ENCODE results near the gene AEN. TPM values are rescaled to one million over a fixed set of nuclear protein-coding genes. Genes with fewer than 3 reads are reported as not detected.
A peak's percentile ranks its signal among the peaks of the same experiment; 100 is the strongest.

The AEN gene, protein sequence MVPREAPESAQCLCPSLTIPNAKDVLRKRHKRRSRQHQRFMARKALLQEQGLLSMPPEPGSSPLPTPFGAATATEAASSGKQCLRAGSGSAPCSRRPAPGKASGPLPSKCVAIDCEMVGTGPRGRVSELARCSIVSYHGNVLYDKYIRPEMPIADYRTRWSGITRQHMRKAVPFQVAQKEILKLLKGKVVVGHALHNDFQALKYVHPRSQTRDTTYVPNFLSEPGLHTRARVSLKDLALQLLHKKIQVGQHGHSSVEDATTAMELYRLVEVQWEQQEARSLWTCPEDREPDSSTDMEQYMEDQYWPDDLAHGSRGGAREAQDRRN
- total RNA-seq: 52.9 and 54.3 TPM in 2 replicates

DNA sequence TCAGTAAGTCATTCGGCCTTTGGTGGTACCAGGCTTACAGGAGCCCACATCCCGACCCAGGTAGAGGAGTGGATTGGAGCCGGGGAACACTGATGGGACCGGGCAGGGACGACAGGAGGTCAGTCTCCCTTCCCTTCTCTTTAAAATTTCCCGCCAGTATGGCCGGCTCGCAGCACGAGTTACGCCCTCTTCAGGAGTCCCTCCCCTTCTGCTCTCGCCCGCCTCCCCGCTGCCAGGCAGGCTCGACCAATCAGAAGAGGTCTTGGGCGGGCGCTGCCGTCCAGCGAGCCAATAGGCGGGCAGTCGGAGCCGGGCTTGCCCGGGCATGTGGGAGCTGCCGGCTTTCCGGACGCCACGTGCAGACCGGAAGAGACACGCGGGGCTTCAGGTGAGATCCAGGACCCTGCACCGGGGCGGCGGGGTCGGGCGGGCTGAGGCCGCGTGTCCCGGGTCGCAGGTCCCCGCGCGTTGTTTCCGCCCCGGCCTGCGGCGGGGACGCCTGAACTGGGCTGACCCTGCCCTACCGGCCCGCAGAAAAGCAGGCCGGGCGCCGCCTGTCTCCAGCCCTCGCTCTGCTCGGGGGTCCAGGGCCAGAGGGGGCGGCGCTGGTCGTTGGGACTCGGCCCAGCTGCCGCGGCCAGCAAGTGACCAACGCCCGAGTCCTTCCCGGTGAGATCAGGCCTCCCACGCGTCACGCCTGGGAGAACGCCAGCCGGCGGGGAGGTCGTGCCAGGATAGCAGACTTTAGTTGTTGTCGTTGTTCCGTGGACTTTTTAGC is at the start of gene AEN:
AEN (plus strand) TSS at position 346 of the 778 bp plus-strand sequence. CDS start 4,870 bp downstream, outside the sequence.
- peaks cover 38% of the 10 kb centered on the region for H3K4me1 Mint-ChIP-seq (ENCODE audit: low read depth)
- peak within 1 kb of the TSS; percentile 97 for H3K27ac Mint-ChIP-seq
- peak; percentile 95 for DNase-seq (ENCODE audit: low spot score)
- H3K9me3 Mint-ChIP-seq: no peaks in the 10 kb centered on the region
- peaks cover 40% of the 10 kb centered on the region for H3K36me3 Mint-ChIP-seq (ENCODE audit: low read depth)
- intact Hi-C loops (cut with micrococcal nuclease): loop anchor here (1.0 to 10.0 kb wide), 3 partner anchors 75 to 714 kb away; partner anchors contain the start of genes DET1 and POLG
- H3K27me3 Mint-ChIP-seq (ENCODE audit: low read depth): peaks cover 3% of the 10 kb centered on the region
- H3K4me3 Mint-ChIP-seq (ENCODE audit: low read depth): peak within 1 kb of the TSS; percentile 95

DNA sequence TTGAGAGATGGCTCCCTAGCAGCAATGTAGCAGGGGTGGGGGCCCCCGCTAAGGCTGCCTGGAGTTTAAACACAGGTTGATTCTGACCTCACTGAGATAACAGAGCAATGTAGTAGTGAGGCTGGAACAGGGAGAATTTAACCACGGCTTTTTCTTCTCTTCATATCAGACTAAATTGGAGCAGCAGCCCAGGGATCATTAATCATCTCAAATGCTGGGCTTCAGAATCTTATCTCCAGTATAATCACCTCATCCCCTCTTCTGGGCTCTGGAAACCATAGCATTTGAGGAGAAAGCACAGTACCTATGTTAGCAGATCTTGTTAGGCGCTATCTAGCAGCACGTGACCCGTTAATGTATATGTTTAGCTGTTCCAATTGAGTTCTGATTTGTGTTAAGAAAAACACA is 49.3 kb upstream of the AEN start:
- no peak for DNase-seq (ENCODE audit: low spot score)
- Mint-ChIP-seq H3K9me3 (no peaks in the 10 kb centered on the region), H3K36me3 (ENCODE audit: low read depth) (no peaks in the 10 kb centered on the region), H3K27me3 (ENCODE audit: low read depth) (peaks cover 6% of the 10 kb centered on the region), H3K4me3 (ENCODE audit: low read depth) (no peak overlapping the region), H3K27ac (no peak overlapping the region), H3K4me1 (ENCODE audit: low read depth) (no peaks in the 10 kb centered on the region)
- intact Hi-C loops (cut with micrococcal nuclease): no loop called here

DNA sequence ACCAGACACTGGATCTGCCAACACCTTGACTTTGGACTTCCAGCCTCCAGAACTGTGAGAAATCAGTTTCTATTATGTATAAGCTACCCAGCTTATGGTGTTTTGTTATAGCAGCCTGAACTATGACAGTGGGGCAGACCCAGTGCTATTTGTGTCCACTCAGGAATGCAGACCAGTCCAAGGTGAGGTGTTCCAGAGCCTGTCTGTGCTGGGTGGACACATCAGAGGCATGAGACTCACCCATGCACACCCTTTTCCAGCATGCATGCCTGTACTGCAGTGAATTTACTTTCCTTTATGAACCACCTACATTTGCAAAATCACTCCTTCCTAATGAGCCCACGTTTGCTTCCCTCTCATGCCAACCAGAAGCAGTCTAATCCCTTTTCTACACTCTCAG is 47.1 kb upstream of the AEN start:
- Mint-ChIP-seq H3K36me3 (ENCODE audit: low read depth) (no peaks in the 10 kb centered on the region), H3K9me3 (no peaks in the 10 kb centered on the region)

DNA sequence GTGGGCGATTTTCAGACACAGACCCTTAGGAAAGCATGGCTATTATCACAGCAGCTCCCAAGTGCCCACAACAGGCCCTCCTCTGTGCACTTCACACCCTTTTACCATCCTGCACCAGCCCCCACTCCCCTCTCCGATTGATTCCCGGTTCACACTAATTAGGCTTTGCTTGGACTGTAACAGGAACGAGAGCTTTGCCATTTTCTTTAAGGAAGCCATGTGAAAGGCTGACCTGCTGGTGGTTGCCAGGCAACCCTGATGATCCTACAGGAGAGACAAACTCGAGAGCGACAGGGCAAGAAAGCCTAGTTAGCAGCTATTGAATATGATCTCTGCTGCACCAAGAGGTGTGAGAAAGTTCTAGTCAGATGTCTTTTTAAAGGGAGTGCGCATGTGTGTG is 46.5 kb upstream of the AEN start:
- Mint-ChIP-seq H3K4me1 (ENCODE audit: low read depth) (no peaks in the 10 kb centered on the region), H3K27ac (no peak overlapping the region), H3K4me3 (ENCODE audit: low read depth) (no peak overlapping the region), H3K36me3 (ENCODE audit: low read depth) (no peaks in the 10 kb centered on the region), H3K27me3 (ENCODE audit: low read depth) (peaks cover 6% of the 10 kb centered on the region), H3K9me3 (no peaks in the 10 kb centered on the region)
- intact Hi-C loops (cut with micrococcal nuclease): no loop called here
- no peak for DNase-seq (ENCODE audit: low spot score)

More for the DNA sequence above, 47.1 kb upstream of the AEN start:
- Mint-ChIP-seq H3K27me3 (ENCODE audit: low read depth) (peaks cover 6% of the 10 kb centered on the region), H3K27ac (no peak overlapping the region), H3K4me1 (ENCODE audit: low read depth) (no peaks in the 10 kb centered on the region), H3K4me3 (ENCODE audit: low read depth) (no peak overlapping the region)
- intact Hi-C loops (cut with micrococcal nuclease): no loop called here
- no peak for DNase-seq (ENCODE audit: low spot score)

DNA sequence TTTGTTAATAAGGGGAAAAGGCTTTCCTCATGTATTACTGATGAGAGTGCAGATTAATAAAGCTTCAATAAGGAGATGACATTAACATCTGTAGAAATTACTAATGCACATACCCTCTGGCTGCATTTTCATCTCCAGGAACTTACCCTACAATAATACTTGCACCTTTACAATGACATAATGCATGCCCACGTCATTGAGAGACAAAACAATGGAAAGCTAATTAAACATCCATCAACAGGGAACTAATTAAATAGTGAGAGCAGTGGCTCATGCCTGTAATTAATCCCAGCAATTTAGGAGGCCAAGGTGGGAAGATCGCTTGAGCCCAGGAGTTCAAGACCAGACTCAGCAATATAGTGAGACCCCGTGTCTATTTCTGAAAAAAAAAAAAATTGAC is 41.8 kb upstream of the AEN start:
- Mint-ChIP-seq H3K9me3 (no peaks in the 10 kb centered on the region), H3K4me1 (ENCODE audit: low read depth) (no peaks in the 10 kb centered on the region)

DNA sequence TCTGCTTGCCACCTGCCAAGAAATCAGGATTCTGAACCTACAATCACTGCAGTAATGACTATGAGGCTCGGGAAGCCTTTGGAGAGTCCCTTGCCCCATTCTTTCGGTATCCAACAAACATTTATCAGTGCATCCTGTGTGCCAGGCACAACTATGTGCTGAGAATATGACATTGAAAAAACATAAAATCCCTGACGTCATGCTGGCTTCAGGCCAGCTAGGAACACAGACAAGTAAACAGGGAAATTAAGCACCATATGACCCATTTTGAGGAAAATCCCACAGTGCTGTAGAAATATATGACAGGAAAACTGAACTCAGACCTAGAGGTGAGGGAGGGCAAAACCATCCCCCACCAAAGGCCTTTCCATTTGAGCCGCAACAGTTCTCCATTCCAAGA is 40.6 kb upstream of the AEN start:
- no peak overlapping the region for H3K27ac Mint-ChIP-seq
- intact Hi-C loops (cut with micrococcal nuclease): no loop called here
- no peaks in the 10 kb centered on the region for H3K9me3 Mint-ChIP-seq
- H3K4me1 Mint-ChIP-seq (ENCODE audit: low read depth): no peaks in the 10 kb centered on the region
- DNase-seq (ENCODE audit: low spot score): no peak
- no peak overlapping the region for H3K4me3 Mint-ChIP-seq (ENCODE audit: low read depth)
- peaks cover 6% of the 10 kb centered on the region for H3K27me3 Mint-ChIP-seq (ENCODE audit: low read depth)
- H3K36me3 Mint-ChIP-seq (ENCODE audit: low read depth): no peaks in the 10 kb centered on the region

More for the DNA sequence above, 41.8 kb upstream of the AEN start:
- intact Hi-C loops (cut with micrococcal nuclease): no loop called here
- Mint-ChIP-seq H3K36me3 (ENCODE audit: low read depth) (no peaks in the 10 kb centered on the region), H3K27ac (no peak overlapping the region), H3K27me3 (ENCODE audit: low read depth) (peaks cover 4% of the 10 kb centered on the region), H3K4me3 (ENCODE audit: low read depth) (no peak overlapping the region)
- DNase-seq (ENCODE audit: low spot score): no peak

DNA sequence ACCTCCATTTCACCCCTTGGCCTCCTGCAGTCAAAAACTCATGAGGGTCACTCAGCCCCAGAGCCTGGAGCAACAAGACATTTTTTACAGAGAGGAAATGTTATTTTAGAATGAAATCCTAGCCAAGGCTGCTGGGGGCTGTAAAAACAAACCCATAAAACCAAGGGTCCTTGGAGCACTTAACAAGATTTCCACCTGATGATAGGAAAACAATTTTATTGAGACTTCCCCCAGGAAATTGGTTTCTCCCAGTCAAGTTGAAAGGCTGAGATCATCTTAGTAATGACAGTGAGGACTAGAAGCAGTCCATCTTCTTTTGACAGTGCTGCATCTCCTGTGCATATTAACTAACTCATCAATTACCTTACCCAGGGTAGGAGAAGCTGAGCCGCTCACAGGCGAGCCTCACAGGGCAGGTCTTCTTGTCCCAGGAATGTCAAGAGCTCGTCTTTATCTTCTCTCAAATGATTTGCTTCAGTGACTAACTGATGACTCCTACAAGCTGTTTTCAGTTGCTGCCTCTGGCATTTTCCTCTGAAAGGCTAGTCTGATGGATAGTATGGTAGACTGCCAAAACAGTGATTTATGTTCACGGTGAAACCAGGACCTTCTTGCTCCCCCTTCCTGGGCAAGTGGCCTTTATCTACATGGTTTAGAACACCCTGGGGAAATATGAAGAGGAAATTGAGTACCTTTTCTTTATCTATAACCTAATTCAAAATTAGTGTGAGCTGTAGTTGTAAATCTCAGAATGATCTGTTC is 34.6 kb upstream of the AEN start:
- intact Hi-C loops (cut with micrococcal nuclease): no loop called here
- H3K27ac Mint-ChIP-seq: no peak overlapping the region

DNA sequence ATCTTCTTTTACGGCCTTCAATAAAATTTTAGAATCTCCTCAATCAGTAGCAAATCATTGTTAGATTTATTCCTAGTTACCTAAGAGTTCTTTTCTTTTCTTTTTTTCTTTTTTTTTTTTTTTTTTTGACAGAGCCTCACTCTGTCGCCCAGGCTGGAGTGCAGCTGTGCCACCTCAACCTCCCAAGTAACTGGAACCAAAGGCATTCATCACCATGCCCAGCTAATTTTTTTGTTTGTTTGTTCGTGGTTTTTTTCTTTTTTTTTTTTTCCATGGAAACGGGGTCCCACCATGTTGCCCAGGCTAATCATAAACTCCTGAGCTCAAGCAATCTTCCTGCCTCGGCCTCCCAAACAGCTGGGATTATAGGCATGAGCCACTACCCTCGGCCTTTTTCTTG is 30.4 kb upstream of the AEN start:
- no peaks in the 10 kb centered on the region for H3K36me3 Mint-ChIP-seq (ENCODE audit: low read depth)
- peaks cover 9% of the 10 kb centered on the region for H3K27me3 Mint-ChIP-seq (ENCODE audit: low read depth)
- no peaks in the 10 kb centered on the region for H3K4me1 Mint-ChIP-seq (ENCODE audit: low read depth)
- no peaks in the 10 kb centered on the region for H3K9me3 Mint-ChIP-seq
- intact Hi-C loops (cut with micrococcal nuclease): no loop called here
- no peak overlapping the region for H3K27ac Mint-ChIP-seq
- DNase-seq (ENCODE audit: low spot score): no peak
- H3K4me3 Mint-ChIP-seq (ENCODE audit: low read depth): no peak overlapping the region

More for the DNA sequence above, 34.6 kb upstream of the AEN start:
- Mint-ChIP-seq H3K27me3 (ENCODE audit: low read depth) (peaks cover 12% of the 10 kb centered on the region), H3K4me1 (ENCODE audit: low read depth) (no peaks in the 10 kb centered on the region), H3K9me3 (no peaks in the 10 kb centered on the region), H3K4me3 (ENCODE audit: low read depth) (no peak overlapping the region), H3K36me3 (ENCODE audit: low read depth) (no peaks in the 10 kb centered on the region)
- DNase-seq (ENCODE audit: low spot score): no peak

DNA sequence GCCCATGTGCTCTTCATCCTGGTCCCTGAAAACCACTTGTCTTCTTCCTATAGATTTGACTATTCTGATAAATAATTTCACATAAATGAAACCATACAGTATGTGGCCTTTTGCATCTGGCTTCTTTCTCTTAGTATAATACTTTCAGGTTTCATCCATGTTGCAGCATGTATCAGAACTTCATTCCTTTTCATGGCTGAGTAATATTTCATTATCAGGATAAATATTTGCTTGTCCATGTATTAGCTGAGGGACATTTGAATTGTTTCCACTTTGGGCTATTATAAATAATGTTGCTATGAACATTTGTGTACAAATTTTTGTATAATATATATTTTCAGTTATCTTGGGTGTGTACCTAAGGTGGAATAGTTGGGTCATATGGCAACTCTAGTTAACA is 29.8 kb upstream of the AEN start:
- no peak overlapping the region for H3K27ac Mint-ChIP-seq
- H3K9me3 Mint-ChIP-seq: no peaks in the 10 kb centered on the region
- H3K36me3 Mint-ChIP-seq (ENCODE audit: low read depth): no peaks in the 10 kb centered on the region
- H3K27me3 Mint-ChIP-seq (ENCODE audit: low read depth): peaks cover 6% of the 10 kb centered on the region
- no peak overlapping the region for H3K4me3 Mint-ChIP-seq (ENCODE audit: low read depth)
- no peaks in the 10 kb centered on the region for H3K4me1 Mint-ChIP-seq (ENCODE audit: low read depth)
- DNase-seq (ENCODE audit: low spot score): no peak
- intact Hi-C loops (cut with micrococcal nuclease): no loop called here

DNA sequence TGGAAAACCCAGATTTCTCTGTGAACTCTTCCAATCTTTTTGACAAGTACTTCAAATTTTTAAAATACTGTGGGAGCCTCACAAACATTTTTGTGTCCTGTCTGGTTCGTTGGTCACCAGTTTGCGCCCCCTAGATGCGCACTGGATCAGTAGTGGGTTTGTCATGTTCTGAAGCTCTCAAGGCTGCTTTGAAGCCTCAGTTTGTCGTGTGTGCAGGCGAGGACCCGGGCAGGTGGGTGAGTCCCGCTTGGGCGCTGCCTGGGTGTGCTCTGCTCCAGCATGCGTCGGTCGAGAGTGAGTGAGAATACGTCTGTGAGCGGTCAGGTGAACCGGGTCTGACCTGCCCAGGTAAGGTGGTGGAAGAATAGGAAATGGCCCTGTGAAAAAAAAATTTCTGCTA is 17.3 kb upstream of the AEN start:
- no peak for DNase-seq (ENCODE audit: low spot score)
- H3K27ac Mint-ChIP-seq: no peak overlapping the region
- H3K27me3 Mint-ChIP-seq (ENCODE audit: low read depth): peaks cover 60% of the 10 kb centered on the region
- H3K36me3 Mint-ChIP-seq (ENCODE audit: low read depth): no peaks in the 10 kb centered on the region
- intact Hi-C loops (cut with micrococcal nuclease): no loop called here
- H3K4me3 Mint-ChIP-seq (ENCODE audit: low read depth): no peak overlapping the region
- H3K4me1 Mint-ChIP-seq (ENCODE audit: low read depth): peaks cover 7% of the 10 kb centered on the region
- H3K9me3 Mint-ChIP-seq: no peaks in the 10 kb centered on the region

DNA sequence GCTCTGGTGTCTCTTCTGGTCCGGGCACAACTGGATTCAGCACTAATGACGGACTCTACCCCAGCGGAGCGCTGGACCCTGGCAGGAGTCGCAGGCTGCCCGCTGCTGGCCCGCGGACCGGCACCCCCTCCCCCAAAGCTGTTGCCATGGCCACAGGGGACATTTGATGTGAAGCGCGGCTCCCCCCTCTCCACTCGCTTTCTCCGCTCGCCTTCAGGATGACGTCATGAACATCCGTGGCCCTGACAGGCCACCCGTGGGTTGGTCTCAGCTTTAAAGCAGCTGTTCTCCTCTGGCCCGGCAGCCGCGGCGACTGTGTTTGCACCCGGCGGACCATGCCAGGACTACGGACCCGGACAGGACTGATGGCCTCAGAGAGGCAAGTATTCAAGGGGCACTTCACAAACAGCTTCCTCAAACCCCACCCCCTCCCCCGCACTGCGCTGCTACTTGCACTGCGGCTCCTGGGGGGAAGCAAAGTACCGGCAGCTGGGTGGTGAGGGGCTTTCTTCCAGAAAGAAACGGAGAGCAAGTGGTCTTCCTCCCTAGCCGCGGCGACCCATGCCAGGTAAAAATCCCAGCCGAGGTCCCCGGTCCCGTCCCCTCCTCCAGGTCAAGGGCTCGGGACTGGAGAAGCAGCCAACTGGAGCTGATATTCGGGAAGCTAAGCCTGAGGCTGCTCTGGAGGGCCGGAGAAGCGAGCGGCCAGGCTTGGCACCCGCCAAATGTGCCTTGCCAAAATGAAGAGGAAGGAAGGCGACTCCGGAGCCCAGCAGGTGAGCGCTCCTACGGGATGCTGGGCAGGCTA is 16.6 kb upstream of the AEN start:
- no peak for DNase-seq (ENCODE audit: low spot score)
- Mint-ChIP-seq H3K4me3 (ENCODE audit: low read depth) (no peak overlapping the region), H3K4me1 (ENCODE audit: low read depth) (peaks cover 7% of the 10 kb centered on the region), H3K36me3 (ENCODE audit: low read depth) (no peaks in the 10 kb centered on the region), H3K9me3 (no peaks in the 10 kb centered on the region), H3K27ac (no peak overlapping the region), H3K27me3 (ENCODE audit: low read depth) (peaks cover 67% of the 10 kb centered on the region)
- intact Hi-C loops (cut with micrococcal nuclease): no loop called here

Measured in activated T-helper 2 cell treated with anti-CD3 and anti-CD28 coated beads, Interferon-gamma antibody, Interleukin-2, Interleukin-4, amounts not matched to agents 10 μg/mL and 5 μg/mL and 100 μg/mL, durations not matched to agents 14 hours and 24 hours and 36 hours (primary cell).